Type B pancreatic cell (in vitro differentiated cells): ENCODE data around the gene TBC1D14. TPM values are rescaled to one million over a fixed set of nuclear protein-coding genes. Genes with fewer than 3 reads are reported as not detected.

ENCODE experiments used
- DNase-seq: peaks from one replicate; pipeline ENCODE4 v3.0.0; 2021; ENCODE audit warnings: mixed read lengths; ENCODE audit not compliant: unreplicated experiment; ENCODE audit errors: extremely low spot score
- H3K27ac Mint-ChIP-seq: 2 replicates; pipeline ENCODE4 v1.8.0; 2021; ENCODE audit warnings: mild to moderate bottlenecking, mixed read lengths
- H3K27me3 Mint-ChIP-seq: 2 replicates; pipeline ENCODE4 v1.8.0; 2021; ENCODE audit warnings: mixed read lengths
- H3K36me3 Mint-ChIP-seq: 2 replicates; pipeline ENCODE4 v1.8.0; 2021; ENCODE audit warnings: mixed read lengths
- H3K4me1 Mint-ChIP-seq: one replicate; pipeline ENCODE4 v1.8.0; 2021; ENCODE audit warnings: mixed read lengths; ENCODE audit not compliant: unreplicated experiment
- H3K4me3 Mint-ChIP-seq: 2 replicates; pipeline ENCODE4 v1.8.0; 2021; ENCODE audit warnings: mild to moderate bottlenecking, mixed read lengths
- H3K9me3 Mint-ChIP-seq: 2 replicates; pipeline ENCODE4 v1.8.0; 2021; ENCODE audit warnings: mixed read lengths
- total RNA-seq: library from RNA; stranded (reverse); gene quantifications from 2 replicates; pipeline ENCODE4 v1.2.1, GENCODE V29; 2021; ENCODE audit warnings: low replicate concordance
- TF ChIP-seq, protein P1 (sequence below): fragments of 200-600 bp; sonication (generic); conservative IDR thresholded peaks from 2 replicates; pipeline ENCODE4 v1.5.0; 2021; ENCODE audit warnings: antibody characterized with exemption, mild to moderate bottlenecking

TBC1D14 gene
- total RNA-seq, 1 donor from 2014 or later = 55.9 TPM

DNA sequence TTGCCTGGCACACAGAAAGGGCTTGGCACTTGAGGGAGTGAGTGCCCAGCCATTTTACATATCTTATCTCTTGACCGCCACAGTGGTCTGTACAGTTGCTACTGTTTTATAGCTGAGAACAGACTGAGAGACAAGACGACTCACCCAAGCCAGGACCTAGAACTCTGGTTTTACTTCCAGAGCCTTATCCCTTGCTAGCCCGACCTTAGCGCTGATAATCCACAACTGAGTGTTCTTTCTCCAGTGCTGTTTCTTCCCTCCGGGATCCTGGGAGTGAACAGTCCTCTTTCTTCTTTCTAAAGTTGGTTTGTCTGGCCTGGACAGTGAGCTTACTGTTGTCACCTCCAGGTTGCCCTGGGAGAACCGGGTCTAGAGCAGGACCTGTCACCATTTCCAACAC lies 81.0 kb downstream of the TBC1D14 start:
- H3K27me3 Mint-ChIP-seq = no peaks in the 10 kb centered on the region
- H3K9me3 Mint-ChIP-seq = no peaks in the 10 kb centered on the region
- no peak overlapping the region for H3K4me3 Mint-ChIP-seq
- H3K4me1 Mint-ChIP-seq = peaks cover 50% of the 10 kb centered on the region
- DNase-seq = no peak
- H3K36me3 Mint-ChIP-seq = peaks cover 14% of the 10 kb centered on the region
- TF ChIP-seq, protein P1, sequence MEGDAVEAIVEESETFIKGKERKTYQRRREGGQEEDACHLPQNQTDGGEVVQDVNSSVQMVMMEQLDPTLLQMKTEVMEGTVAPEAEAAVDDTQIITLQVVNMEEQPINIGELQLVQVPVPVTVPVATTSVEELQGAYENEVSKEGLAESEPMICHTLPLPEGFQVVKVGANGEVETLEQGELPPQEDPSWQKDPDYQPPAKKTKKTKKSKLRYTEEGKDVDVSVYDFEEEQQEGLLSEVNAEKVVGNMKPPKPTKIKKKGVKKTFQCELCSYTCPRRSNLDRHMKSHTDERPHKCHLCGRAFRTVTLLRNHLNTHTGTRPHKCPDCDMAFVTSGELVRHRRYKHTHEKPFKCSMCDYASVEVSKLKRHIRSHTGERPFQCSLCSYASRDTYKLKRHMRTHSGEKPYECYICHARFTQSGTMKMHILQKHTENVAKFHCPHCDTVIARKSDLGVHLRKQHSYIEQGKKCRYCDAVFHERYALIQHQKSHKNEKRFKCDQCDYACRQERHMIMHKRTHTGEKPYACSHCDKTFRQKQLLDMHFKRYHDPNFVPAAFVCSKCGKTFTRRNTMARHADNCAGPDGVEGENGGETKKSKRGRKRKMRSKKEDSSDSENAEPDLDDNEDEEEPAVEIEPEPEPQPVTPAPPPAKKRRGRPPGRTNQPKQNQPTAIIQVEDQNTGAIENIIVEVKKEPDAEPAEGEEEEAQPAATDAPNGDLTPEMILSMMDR = no peak
- H3K27ac Mint-ChIP-seq = no peak overlapping the region

DNA sequence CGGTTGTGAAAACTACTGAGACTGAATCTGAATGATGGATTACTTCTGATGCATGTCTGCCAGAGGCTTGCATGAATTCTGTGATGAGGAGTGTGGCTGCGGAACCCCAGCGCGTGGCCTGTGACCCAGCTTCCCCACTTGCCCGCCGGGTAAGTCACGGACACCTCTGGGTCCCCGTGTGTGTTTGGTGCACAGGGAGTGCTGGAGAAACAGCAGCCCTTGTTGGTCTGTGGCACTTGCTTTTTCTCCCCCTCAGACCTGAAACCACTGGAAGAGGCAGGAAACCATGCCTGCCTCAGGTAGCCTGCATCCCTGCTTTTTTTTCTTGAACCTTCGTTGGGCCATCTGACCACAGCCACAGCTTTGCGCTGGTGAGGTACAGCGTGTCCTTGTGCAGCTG lies 81.6 kb downstream of the TBC1D14 start:
- Mint-ChIP-seq H3K36me3 (peaks cover 14% of the 10 kb centered on the region), H3K27me3 (no peaks in the 10 kb centered on the region), H3K4me3 (no peak overlapping the region), H3K27ac (peak overlapping the region; percentile 81), H3K4me1 (peaks cover 44% of the 10 kb centered on the region), H3K9me3 (no peaks in the 10 kb centered on the region)
- DNase-seq = peak; percentile 62
- TF ChIP-seq, protein P1 = no peak

DNA sequence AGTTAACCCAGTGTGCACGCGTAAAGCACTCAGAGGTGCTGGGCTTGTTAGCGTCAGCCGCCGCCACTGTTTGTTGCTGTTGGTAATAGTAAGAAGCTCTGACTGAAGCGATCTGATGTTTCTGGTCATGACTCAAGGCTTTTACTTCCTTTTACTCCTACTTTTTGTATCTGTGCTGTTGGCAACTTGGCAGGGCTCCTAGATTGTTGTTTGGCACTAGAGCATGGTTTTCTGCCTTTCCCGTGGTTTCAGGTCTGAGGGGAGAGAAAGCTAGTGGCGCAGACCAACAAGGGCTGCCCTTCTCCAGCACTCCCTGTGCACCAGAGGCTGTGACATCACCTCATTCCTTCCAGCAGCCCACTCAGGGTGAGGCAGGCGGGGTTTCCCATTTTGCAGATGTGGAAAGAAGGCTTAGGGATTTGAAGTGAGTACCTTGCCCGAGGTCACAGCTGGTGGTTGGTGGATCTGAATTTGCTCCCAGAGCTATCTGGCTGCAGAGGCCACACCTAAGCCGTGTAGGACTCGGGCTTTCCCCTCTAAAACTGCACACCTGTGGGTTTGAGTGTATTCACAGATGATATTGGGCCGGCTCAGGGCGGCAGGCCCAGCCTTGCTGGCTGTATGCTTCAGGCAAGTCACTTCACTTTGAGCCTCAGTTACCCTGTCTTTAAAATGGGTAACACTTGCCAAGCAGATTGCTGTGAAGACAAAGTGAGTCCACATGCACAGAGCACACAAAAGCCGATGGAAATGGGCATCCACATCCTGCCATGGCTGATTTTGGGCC lies 82.3 kb downstream of the TBC1D14 start:
- H3K4me1 Mint-ChIP-seq = peaks cover 43% of the 10 kb centered on the region

GRCh38 chr4:6992728-6993677 lies 83.4 kb downstream of the TBC1D14 start:
- peak overlapping the region; percentile 81 for H3K27ac Mint-ChIP-seq

More for the DNA sequence above, 82.3 kb downstream of the TBC1D14 start:
- H3K27ac Mint-ChIP-seq = peak overlapping the region; percentile 81
- H3K4me3 Mint-ChIP-seq = no peak overlapping the region
- H3K9me3 Mint-ChIP-seq = no peaks in the 10 kb centered on the region
- TF ChIP-seq, protein P1 = no peak
- H3K36me3 Mint-ChIP-seq = peaks cover 14% of the 10 kb centered on the region
- DNase-seq = peak; percentile 34
- no peaks in the 10 kb centered on the region for H3K27me3 Mint-ChIP-seq

DNA sequence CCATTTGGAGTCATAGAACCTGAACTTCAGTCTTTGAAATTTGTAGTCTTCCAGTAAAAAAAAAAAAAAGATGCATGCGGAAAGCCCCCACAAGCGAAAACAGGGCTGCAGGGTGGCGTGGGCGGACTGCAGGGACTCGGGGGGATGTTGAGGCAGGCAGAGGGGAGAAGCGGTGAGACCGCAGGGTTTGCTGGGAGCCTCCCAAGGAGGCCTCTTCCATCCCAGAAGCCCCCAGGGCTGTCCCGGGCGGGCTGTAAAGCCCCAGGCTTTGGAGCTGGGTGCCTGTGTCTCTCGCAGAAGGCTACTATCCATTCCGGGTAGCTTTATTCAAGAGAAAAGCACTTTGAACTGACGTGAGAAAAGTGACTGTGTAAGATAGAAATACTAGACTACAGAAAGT lies 86.9 kb downstream of the TBC1D14 start:
- Mint-ChIP-seq H3K9me3 (no peaks in the 10 kb centered on the region), H3K27ac (no peak overlapping the region), H3K4me1 (peaks cover 13% of the 10 kb centered on the region), H3K4me3 (no peak overlapping the region), H3K27me3 (no peaks in the 10 kb centered on the region), H3K36me3 (peaks cover 36% of the 10 kb centered on the region)
- TF ChIP-seq, protein P1 = no peak
- DNase-seq = no peak

More at GRCh38 chr4:6992728-6993677, 83.4 kb downstream of the TBC1D14 start:
- DNase-seq = no peak
- H3K27me3 Mint-ChIP-seq = no peaks in the 10 kb centered on the region
- peaks cover 18% of the 10 kb centered on the region for H3K36me3 Mint-ChIP-seq
- H3K4me3 Mint-ChIP-seq = peak overlapping the region; percentile 44
- no peaks in the 10 kb centered on the region for H3K9me3 Mint-ChIP-seq
- TF ChIP-seq, protein P1 = no peak
- peaks cover 40% of the 10 kb centered on the region for H3K4me1 Mint-ChIP-seq
